T47D (cell line): ENCODE measurements around the gene POPDC2.

Experiments used
- DNase-seq, 2 experiments: peaks; one replicate each; pipeline versions ENCODE4 v3.0.0 to v3.0.0-alpha.2; 2011 to 2012; ENCODE audit warnings: low read depth in 1 of 2, low spot score in 1 of 2
- JUND ChIP-seq: IDR thresholded peaks from 2 replicates; pipeline ENCODE4 v1.6.1; 2012; ENCODE audit warnings: low read depth
- in situ Hi-C: cut with HindIII; loops from 2 replicates; pipeline ENCODE4 v1.10.0; 2016; ENCODE audit warnings: low sequenced_read_pairs, low pct_unique_long_range_greater_than_20kb

POPDC2 gene

DNA sequence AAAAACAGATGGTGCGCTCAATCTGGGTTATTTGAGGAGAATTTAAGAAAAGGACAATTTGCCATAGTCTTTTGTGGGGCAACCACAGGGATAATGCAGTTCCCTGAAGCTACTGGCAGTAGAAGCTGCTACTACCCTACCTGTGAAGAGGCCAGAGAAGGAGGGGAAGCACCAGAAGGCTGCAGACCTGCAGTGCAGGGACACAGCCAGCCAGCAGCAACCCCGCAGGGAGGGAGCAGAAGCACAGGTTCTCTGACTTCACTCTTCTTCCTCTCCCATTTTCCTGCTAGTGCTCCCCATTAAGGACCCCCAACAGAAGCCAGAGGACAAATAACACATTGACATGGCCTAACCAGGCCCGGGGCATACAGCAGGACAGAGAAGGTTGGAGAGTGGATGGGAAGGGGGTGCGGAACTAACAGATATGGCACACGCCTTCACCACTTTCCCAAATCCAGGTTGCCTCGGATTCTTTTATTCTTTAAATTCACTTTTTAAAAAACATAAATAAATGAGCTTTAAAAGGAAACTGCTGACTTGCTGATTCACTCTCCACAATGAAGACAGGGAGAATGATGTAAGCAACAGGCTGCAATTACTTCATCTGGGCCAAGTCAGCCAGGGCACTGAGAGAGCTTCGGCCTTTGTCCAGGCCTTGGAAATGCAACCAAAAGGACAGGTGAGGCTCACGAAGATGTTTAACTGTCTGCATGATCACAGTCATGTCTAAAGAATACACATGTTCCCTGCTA is 30.1 kb downstream of the POPDC2 start:
- no peak for TF ChIP-seq JUND
- no peak for DNase-seq
- in situ Hi-C loops = no loop called here

DNA sequence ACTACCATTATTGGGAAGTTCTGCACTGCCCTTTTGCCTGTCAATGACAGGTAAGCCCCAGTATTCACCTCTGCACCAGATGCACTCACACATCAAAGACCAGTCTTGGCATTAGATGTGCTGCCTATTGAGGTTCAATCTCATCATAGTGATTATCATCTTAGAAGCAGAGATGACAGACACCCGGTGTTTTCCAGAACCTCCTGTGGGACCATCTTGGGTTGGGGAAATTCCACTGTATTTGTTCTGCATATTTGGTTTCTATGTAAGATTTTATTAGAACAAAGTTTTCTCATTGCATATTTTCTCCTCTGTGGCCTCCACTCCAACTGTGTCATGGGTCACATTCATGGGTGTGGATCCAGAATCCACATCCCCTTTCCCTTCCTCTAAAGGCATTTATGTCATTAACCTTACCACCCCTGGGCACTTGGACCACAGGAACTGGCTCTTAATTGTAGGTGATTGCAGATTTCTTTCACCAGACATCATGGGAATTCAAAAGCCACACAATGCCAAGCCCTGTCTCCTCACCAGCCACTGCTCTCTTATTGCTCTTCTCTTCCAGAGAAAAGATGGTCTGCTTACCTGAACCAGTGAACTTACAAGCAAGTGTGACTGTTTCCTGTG is 31.5 kb downstream of the POPDC2 start:
- in situ Hi-C loops = no loop called here
- no peak for DNase-seq
- TF ChIP-seq JUND = no peak

DNA sequence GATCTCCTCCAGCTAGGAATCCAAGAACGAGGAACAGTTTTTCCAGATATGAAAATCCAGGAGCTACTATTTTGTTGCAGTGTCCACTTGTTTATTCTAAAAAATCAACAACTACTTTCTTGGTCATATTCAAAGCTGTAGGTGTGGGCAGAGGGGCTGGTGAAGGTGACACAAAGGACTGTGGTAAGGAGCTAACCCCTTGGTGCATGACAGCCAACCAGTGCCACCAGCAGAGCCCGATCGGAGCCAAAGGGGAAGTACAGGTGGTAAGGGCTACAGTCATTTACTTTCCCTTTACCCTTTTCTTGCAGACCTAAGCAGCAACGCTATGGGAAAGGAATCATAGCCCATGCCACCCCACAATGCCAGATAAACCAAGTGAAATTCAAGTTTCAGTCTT is 32.0 kb downstream of the POPDC2 start:
- DNase-seq = no peak
- in situ Hi-C loops = no loop called here
- TF ChIP-seq JUND = no peak

DNA sequence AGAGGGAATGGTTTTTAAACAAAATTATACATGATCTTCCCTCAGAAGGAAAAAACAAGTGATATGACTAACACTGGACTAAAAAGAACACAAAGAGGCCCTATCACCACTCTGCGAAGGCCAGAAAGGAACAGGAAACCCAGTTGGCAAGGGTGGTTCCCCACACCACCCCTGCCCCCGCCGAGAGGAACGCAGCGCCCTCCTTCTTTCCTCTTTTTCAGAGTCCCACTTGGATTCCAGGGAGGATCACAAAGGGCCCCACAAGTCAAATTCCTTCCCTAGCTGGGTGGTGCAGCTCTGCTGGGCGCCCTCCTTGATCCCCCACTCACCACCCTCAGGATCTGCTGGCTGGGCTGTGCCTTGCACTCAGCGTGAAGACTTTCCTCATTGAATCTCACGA is 32.9 kb downstream of the POPDC2 start:
- in situ Hi-C loops = no loop called here
- no peak for DNase-seq
- TF ChIP-seq JUND = no peak

DNA sequence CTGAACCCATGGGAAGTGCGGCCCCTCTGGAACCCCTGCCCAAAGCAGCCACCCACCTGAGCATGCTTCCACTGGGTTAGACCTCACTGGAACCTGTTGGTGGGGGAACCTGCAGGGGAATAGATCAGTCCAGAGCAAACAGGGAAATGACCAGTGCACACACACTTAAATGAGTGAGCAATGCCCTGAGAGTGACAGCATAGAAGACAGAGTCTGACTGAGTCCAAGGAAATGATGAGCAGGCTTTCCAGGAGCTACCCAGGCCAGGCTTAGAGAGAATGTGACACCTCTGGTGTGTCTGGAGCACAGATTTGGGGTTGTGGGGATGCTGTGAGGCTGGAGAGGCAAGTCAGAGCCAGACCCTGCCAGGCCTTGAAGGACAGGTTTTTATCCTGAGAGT is 34.2 kb downstream of the POPDC2 start:
- no peak for TF ChIP-seq JUND
- peak in 1 of 2 experiments; percentile 18 for DNase-seq
- in situ Hi-C loops = no loop called here

DNA sequence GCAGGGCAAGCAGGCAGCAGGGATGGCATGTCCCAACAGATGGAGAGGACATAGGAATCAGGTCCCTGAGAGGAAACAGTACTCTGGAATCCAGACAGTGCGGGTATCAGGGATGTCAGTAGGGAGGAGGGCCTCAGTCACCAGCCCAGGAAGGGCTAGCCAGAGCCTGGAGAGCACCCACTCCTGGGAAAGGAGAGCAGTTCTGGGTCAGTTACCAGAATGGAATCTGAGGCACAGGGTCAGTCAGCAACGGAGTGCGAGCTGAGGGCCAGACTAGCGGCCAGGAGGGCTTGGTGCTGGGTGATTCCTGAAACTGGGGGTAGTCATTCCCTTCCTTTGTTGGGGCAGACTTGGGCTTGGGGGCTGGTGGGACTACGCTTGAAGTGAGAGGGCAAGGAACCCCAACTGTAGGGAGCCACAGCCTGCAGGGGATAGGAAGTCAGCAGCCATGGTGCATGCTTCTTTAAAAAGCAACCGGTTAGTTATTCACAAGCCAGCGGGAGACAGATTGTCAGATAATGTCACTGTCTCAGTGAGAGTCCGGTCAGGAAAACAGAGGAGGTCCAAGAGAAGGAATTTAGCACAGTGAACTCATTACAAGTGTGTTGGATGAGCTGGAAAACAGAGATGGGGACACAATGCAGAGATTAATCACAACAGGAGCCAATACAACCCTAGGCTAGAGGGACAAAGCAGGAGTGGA is 34.8 kb downstream of the POPDC2 start:
- in situ Hi-C loops = no loop called here
- DNase-seq = peak in 1 of 2 experiments; percentile 43
- no peak for TF ChIP-seq JUND

DNA sequence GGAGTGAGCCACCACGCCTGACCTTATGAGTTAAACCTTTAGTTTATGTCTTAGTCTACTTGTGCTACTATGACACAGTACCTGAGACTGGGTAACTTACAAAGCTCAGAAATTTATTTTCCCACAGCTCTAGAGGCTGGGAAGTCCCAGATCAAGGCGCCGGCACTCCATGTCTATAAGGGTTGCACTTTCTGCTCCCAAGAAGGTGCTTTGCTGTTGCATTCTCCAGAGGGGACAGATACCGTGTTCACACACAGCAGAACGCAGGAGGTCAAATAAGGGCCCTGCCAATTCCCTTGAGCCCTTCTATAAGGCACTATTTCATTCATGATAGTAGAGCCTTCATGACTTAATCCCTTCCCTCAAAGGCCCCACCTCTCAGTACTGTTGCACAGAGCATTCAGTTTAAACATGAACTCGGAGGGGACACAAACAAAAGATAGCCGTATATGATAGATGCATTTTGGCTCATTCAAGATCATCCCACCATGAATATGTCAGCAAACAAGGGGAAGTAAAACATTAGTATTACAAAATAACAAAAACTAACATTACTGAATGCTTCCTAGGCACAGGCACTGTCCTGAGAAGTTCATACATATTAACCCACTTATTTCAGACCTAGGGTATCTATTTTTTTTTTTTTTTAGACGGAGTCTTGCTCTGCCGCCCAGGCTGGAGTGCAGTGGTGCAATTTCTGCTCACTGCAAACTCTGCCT is 36.2 kb downstream of the POPDC2 start:
- no peak for TF ChIP-seq JUND
- in situ Hi-C loops = no loop called here
- DNase-seq = no peak

DNA sequence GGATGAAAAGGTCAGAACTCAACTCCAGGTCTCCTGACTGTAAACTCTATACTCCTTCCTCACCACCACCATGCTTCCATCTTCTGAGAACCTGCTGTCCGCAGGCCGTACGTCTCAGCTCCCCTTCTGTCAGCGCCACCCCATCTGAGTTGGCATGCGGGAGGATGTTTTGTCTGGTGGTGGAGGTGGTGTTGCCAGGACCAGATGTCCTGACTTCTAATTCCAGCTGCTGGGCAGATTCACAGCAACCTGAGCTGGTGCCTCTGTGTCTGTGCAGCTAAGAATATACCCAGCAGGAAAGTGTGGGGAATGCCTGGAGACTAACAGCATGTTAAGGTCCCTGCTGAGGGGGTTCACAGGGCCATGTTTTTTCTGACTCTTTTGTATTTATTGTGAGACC is 39.5 kb downstream of the POPDC2 start:
- in situ Hi-C loops = no loop called here
- no peak for TF ChIP-seq JUND
- DNase-seq = no peak

DNA sequence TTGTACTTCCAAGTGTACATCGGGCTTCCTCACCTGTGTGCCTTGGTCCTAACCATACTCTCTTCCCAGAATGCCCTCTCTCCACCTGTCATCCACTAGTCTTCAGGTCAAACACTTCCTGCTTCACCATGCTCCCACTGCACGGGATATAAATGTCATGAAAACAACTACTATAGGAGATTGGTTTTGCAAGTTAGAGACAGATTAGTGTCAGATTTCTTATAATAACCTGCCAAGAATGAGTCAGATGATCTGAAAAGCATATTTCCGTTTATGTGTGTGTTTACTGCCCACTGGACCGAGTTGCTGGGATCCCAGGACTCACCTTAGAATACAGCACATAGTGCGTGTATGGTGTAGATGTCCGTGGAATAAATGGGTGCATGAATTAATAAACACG is 41.3 kb downstream of the POPDC2 start:
- DNase-seq = peak in 1 of 2 experiments; percentile 18
- no peak for TF ChIP-seq JUND

DNA sequence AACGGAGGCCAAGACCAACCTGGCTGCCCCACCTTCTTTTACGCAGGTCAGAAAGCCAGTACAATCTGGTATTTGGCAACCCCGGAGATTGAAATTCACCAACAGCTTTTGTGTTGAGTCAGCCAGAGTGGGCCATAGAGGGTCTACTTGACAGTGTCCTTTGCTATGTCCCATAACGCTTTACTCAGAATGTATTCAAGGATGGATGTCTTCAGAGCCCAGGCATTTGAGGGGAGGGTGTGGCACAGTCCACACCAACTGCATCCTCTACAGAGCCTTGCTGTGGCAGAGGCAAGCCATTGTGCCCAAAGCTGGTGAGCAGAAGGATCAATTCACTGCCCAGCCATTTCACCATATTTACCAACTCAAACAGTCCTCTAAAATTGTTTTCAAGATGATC is 44.3 kb downstream of the POPDC2 start:
- DNase-seq = no peak
- in situ Hi-C loops = no loop called here
- no peak for TF ChIP-seq JUND

More for the DNA sequence above, 41.3 kb downstream of the POPDC2 start:
- in situ Hi-C loops = no loop called here

DNA sequence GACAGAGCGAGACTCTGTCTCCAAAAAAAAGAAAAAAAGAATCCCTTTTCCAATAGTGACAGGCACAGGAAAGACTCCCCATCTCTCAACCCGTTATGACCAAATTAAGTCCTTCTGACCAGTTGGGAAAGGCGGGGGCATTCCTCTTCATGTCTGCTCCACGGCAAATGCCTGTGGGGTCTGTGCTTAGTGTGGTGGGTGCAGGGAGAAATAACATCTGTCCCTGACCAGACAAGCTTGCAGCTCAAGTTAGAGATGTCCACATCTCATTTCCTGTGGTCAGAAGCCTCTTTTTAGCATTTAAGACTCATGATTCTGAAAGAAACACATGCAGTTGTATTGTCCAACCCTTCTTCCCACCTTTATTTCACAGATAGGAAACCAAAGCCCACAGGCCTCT is 46.5 kb downstream of the POPDC2 start:
- in situ Hi-C loops = no loop called here
- no peak for TF ChIP-seq JUND
- DNase-seq = no peak

DNA sequence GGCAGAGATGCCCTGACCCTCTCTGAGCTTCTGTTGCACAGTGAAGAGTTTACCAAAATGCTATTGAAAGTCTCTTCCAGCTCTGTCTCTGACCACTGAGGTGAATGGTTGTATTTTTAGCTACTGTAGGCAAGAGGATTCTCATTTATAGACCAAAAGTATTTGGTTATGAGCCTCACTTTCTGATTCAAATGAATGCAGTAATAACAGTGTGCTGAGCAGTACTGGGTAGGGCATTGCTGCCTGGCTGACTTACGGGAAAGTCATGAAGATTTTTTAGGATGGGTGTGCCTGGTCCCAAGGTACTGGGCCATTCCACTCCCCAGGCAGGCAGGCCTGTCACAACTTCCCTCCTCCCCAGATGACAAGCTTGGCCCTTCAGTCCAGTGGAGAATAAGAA is 47.2 kb downstream of the POPDC2 start:
- in situ Hi-C loops = no loop called here
- TF ChIP-seq JUND = no peak
- DNase-seq = no peak
